ENCODE results near the gene KIF21A.

- TF ChIP-seq TAF1 (IDR thresholded peaks at IDR 0.05; ENCODE audit: borderline replicate concordance, insufficient read depth, low read length), result no peak
- TF ChIP-seq REST (IDR thresholded peaks at IDR 0.05; ENCODE audit: insufficient read depth in 1 of 2, low read depth in 2 of 2, low read length in 2 of 2), result no peak
- no peak for TF ChIP-seq SIN3A (IDR thresholded peaks at IDR 0.05; ENCODE audit: borderline replicate concordance, insufficient read depth, low read length)
Observed at GRCh38 chr12:39406262-39406661, 36.7 kb downstream of the KIF21A start.
